ENCODE measurements around the gene WDR90.
"Not testable (repeated sequence)": the region's sequence is repeated elsewhere in the genome, so short reads cannot be mapped to it uniquely, and the experiment has no call there.

Gene WDR90

DNA sequence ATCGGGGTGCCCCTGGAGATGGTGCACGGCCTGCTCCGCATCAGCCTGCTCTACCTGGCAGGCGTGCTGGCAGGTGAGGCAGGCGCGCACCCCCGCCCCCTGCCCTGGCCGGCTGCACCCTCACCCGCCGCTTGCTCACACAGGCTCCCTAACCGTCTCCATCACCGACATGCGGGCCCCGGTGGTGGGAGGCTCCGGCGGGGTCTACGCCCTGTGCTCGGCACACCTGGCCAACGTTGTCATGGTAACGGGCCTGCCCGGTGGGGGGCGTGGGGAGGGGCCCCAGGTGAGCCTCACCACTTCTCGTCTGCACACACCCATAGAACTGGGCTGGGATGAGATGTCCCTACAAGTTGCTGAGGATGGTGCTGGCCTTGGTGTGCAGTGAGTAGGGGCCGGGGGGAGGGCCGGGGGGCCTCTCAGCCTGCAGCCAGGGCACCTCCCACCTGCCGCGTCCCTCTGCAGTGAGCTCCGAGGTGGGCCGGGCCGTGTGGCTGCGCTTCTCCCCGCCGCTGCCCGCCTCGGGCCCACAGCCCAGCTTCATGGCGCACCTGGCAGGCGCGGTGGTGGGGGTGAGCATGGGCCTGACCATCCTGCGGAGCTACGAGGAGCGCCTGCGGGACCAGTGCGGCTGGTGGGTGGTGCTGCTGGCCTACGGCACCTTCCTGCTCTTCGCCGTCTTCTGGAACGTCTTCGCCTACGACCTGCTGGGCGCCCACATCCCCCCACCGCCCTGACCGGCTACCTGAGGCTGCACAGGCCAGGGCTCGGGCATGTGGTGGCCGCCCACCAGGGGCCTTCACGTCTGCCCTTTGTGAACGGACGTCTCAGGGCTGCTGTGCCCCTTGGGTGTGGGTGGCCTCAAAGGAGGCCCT lies 28.4 kb downstream of the WDR90 start:
- no peak for DNase-seq

DNA sequence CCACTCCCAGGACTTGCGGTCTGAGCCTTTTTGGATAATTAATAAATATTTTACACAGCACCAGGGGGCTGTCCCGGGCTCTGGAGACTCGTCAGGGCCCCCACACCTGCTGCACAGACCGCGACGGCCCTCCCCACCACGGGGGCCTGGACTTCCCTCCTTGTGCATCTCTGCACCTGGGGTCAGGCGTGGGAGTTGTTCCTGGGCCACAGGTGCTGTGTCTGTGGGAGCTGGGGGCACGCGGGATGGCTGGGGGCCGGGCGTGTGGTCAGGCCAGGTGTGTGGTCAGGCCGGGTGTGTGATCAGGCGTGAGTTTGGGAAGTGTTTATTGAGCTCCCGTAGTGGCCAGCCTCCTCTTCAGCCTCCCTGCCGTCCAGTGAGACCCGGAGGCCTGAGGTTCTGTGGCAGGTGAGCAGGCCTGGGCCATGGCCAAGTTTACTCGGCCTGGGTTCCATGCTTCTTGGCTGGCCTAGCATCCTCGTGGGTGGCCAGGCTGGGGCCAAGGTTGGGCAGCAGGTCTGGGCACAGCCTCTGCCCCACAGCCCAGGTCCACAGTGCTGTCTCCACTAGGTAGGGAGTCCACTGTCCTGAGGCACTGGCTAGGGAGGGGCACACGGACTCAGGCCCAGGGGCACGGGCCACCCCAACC lies 29.2 kb downstream of the WDR90 start:
- DNase-seq, result no peak

DNA sequence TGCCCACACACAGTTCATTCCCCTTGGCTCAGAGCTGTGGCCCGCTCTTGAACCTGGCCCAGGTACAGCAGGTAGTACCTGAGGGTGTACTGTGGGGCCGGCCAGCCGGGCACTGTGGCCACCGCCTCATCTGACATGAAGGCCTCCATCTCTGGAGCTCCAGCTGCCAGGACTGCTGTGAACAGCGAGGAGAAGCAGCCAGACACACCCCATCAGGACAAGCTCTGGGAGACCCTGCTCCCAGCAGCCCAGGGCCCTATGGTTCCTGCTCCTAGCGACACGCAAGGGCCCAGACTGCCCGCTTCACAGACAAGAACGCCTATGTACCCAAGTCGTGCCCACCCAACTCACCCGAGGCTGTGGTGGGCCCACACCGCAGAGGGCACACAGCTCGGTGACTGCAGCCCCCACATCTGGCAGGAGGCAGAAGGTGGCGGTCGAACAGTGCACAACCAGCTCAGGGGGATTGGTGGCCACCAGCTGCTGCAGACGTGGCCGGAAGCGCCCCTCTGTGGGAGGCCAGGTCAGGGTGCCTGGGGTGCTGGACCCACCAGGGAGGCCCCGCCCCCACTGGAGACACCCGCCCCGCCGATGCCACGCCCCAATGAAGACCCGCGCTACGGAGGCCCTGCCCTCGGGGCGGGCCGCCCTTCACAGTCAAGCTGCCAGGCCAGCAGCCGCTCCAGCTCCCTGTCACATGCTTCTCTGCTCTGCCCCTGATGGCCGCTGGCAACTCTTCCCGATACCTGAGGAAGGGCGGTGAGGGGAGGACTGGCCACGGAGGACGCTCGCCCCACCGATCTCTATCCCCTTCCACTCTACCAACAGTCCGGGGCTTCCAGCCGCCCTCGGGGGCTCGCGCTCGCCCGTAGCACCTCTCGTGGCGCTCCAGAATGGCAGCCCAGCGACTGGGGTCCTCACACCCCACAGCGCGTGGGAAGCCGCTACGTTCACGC lies 30.0 kb downstream of the WDR90 start:
- peak; percentile 43 to 63 for DNase-seq

DNA sequence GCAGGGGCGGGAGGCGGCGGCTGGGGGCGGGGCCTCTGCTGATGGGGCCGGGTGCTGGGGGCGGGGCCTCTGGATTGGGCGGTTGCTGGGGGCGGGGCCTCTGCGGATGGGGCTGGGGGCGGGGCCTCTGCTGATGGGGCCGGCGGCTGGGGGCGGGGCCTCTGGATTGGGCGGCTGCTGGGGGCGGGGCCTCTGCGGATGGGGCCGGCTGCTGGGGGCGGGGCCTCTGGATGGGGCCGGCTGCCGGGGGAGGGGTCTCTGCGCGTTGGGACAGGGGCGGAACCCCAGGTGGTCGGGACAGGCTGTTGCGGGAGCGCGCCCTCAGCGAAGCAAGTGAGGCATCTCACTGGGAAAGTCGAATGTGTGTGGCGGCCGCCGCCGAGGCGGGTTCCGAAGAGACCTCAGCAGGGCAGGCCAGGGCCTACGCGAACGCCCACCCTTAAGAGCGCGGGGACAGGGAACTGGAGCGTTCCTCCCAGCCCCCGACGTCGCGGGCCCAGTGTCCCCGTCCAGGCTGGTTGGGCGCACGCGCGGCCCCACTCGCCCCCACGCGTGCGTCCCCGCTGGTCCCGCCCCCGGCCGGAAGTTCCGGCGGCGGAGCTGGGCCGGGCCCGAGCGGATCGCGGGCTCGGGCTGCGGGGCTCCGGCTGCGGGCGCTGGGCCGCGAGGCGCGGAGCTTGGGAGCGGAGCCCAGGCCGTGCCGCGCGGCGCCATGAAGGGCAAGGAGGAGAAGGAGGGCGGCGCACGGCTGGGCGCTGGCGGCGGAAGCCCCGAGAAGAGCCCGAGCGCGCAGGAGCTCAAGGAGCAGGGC lies 30.9 kb downstream of the WDR90 start, which contains the start of gene STUB1:
Gene STUB1 (plus strand): TSS at position 597 of the 811 bp plus-strand sequence. CDS start 116 bp downstream, at position 713.
- peak; percentile 84 to 95 for DNase-seq

DNA sequence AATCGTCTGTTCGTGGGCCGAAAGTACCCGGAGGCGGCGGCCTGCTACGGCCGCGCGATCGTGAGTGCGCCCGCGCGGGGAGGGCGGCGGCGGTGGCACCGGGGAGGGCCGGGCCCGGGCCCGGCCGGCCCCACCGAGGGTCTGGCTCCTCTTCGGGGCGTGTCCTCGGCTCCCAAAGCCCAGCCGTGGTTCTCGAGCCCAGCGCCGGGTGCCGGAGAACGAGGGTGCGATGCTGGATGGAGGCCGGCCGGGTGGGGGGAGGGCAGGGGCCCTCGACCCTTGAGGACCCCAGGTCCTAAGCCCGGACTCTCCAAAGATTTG lies 31.4 kb downstream of the WDR90 start:
- DNase-seq, result no peak

DNA sequence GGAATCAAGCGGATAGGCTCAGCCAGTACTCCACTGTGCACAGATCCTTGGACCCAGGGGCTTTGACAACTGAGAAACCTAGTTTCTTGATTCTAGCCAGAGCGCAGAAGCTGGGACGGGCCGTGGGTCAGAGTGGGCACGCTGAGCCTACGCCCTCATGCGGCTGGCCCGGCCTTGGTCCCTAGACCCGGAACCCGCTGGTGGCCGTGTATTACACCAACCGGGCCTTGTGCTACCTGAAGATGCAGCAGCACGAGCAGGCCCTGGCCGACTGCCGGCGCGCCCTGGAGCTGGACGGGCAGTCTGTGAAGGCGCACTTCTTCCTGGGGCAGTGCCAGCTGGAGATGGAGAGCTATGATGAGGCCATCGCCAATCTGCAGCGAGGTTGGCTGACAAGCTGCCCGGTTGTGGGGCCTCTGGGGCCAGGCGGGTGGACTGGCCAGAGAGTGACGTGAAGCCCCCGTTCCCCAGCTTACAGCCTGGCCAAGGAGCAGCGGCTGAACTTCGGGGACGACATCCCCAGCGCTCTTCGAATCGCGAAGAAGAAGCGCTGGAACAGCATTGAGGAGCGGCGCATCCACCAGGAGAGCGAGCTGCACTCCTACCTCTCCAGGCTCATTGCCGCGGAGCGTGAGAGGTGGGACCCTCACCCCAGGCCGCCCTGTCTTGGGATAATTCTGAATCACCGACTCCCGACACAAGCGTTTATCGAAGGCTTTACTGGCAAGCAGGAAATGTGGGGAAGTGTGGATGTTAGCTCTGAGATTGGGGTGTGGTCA lies 32.0 kb downstream of the WDR90 start:
- peak; percentile 4 to 56 for DNase-seq

DNA sequence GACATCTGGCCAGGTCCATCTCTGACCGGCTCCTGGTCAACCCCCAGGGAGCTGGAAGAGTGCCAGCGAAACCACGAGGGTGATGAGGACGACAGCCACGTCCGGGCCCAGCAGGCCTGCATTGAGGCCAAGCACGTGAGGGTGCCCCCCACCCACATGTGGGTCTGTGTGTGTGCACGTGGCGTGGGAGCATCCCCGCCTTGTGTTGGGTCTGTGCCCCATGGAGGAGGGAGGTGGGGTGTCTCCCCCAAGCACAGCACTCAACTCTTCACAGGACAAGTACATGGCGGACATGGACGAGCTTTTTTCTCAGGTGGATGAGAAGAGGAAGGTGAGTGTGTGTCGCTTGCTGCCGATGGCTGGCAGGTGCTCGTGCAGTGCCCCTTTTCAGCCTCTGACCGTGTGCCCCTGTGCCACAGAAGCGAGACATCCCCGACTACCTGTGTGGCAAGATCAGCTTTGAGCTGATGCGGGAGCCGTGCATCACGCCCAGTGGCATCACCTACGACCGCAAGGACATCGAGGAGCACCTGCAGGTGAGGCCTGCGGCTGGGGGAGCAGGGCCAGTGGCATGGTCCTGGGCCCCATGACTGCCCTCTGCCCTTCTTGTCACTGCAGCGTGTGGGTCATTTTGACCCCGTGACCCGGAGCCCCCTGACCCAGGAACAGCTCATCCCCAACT lies 32.7 kb downstream of the WDR90 start:
- DNase-seq, result no peak

DNA sequence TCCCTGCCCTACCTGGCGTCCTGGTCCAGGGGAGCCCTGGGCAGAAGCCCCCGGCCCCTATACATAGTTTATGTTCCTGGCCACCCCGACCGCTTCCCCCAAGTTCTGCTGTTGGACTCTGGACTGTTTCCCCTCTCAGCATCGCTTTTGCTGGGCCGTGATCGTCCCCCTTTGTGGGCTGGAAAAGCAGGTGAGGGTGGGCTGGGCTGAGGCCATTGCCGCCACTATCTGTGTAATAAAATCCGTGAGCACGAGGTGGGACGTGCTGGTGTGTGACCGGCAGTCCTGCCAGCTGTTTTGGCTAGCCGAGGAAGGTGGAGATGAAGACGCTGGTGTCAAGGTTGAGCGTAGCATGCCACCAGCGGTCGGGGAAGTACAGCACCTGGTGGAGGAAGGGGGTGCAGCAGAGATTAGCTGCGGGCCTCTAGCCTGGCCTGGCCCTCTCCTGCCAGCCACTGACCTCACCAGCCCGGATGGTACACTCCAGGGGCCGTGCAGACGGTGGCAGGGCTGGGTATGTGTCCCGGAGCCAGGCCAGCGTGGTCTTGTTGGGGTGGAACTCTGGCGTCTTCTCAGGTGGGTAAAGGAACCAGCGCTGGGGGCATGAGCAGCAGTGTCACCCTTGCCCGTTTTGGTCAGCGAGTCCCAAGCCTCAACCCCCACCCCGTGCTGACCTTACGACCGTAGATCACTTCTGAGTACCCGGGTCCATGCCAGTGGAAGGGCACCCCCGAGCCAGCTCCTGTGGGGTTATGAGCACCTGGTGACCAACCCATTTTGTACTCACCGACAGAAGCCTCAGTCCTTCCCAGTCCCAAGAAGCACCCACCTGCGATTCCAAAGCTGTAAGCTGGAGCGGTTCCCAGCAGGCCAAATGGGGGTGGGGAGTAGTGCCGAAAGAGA lies 33.6 kb downstream of the WDR90 start:
- DNase-seq, result no peak

DNA sequence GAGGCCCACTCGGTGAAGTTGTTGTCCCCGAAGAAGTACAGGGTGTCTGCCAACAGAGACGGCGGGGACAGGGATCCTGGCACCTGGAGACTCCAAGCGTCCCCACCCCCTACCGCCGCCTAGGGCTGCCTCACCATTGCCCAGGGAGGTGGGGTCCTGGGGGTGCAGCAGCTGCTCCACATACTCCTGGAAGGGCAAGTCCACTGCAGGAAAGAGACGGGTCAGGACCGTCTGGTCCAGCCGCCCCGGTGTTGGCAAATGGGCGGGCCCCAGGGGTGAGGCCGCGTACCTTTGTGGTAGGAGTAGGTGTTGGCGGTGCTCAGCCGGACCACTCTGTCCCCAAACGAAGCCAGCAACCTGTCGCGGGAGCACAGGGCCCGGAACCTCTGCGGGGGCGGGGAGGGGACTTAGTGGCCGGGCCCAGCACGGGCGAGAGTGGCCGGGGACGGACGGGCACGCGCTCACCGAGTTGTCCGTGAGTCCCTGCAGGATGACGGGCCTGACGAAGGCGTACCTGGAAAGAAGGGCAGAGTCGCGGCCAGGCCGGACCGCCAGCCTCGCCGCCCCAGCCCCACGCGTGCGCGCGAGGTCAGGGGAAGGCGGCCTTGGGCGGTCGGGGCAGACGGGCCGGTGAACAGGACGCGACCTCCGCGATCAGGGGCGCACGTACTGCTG lies 34.4 kb downstream of the WDR90 start:
- no peak for DNase-seq

DNA sequence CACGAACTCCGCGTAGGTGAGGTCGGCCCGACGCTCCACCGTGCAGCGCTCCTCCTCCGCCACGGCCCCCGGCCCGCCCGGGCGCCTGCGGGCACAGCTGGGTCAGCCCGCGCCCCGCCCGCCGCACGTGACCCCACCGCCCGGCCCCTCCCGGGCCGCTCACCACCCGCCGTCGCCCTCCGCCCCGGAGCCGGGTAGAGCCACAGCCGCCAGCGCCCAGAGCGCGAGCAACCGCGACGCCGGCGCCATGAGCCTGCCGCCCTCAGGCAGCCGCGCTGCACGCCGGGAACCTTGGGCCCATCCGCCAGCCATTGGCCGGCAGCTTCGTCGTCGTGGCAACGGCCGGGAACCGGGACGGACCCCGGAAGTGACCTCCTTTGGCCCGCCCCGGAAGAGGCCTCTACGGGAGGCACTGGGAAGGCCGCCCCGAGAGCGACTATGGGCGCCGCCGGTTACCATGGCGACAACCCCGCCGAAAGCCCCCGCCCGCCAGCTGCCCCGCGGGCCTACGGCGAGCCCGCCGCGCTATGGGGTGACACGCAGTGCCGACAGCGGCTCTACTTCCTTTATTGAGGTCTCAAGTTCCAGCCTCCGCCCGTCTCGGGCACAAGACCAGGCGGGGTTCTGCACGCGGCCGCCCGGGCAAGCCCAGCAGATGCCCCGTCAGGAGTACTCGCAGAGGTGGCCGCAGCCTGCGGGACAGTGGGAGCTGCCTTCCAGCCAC lies 35.1 kb downstream of the WDR90 start, which contains the start of gene JMJD8:
Gene JMJD8 (minus strand): TSS at position 264 of the 724 bp plus-strand sequence. CDS start 15 bp downstream, at position 249.
- peak; percentile 96 to 97 for DNase-seq

DNA sequence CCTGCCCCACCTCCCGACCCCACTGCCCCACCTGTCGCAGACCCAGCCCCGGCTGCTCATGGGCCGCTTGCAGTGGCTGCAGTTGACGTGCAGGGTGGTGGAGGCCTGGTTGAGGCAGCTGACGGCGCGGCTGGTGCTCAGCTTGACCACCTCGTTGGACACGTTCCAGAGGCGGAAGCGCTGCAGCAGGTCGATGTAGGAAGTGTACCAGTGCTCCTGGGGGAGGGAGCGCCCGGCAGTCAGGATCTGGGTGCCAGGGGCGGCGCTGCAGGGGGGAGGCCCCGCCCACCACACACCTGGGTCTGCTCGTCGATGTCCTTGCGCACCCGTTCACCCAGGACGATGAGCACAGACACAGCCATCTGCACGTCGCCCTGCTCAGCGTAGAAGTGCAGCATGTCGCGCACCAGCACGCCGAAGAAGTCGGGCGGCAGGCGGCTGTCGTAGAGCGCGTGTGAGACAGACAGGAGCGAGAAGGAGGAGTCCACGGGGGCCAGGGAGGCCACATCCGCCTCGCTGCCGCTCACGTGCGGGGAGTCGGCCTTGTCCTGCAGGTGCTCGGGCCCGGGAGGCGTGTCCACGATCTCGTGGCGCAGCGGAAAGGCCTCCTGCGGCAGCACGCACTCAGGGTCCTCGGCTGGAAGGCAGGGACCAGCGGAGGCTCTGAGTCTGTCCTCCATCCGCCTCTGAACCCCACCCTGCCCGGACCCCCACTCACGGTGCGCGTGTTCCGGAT lies 36.0 kb downstream of the WDR90 start:
- no peak for DNase-seq

DNA sequence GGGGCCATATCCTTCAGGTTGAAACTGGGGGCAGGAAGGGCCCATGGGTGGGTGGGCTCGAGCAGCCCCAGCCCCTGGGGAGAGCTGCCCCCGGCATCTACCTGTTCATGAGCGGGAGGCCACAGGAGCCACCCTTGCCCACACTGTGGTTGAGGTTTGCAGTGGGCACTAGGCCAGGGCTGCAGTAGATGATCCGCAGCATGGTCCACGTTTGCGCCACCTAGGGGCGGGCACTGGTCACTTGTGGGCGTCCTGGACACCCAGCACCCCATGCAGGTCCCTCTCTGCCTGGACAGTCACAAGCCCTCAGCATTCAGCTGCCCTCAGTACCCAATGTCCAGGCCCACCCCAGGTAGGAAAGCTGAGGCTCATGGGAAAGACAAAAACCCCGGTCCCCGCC lies 36.8 kb downstream of the WDR90 start:
- peak; percentile 19 to 38 for DNase-seq

DNA sequence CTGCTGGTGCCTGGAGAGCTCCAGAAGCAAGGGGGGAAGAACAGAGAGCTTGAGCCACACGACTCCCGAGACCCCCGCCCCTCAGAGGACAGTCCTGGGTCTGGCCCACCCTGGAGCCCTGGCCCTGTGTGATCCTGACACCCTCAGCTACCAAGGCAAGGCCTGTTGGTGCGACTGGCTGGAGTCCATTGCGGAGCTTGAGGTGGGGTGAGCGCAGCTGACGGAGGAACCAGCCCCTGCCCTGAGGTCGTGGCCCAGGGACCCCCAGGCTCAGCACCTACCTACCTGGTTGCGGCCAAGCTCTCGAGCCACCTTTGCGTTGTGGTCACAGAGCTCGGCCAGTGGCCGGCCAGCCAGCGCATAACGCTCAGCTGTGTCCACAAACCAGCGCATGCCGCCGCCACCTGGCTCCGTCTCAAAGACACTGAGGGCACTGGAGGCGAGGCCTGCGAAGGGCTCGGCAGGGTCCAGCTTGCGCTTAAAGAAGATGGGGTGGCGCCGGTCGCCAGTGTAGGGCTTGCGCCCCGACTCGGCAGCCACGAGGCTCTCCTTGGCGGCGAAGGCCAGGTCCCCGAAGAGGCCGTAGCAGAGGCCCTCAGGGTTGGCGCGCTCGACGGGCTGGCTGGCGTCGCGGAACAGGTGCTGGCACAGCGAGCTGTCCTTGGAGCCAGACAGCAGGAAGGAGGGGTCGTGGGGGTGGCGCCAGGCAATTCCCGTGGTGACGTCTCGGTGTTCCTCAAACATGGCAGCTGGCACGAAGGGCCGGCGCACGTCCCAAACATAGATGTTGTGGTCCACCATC lies 37.5 kb downstream of the WDR90 start:
- DNase-seq, result no peak

DNA sequence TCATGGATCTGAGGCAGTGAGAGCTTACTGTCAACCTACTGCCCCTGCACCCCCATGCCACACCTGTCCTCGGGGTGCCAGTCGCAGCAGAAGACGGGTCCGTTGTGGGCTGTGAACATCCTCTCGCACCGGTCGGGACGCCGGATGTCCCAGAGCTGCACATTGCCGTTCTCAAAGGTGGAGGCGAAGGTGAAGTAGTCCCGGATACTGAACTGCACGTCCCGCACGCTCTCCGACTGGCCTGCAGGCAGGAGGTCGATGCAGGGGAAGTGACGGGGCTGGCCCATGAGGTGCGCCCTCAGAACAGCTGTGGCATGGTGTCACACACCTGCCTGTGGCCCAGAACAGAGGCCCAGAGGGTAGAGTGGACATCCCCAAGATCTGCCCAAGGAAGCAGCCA lies 38.3 kb downstream of the WDR90 start:
- no peak for DNase-seq

DNA sequence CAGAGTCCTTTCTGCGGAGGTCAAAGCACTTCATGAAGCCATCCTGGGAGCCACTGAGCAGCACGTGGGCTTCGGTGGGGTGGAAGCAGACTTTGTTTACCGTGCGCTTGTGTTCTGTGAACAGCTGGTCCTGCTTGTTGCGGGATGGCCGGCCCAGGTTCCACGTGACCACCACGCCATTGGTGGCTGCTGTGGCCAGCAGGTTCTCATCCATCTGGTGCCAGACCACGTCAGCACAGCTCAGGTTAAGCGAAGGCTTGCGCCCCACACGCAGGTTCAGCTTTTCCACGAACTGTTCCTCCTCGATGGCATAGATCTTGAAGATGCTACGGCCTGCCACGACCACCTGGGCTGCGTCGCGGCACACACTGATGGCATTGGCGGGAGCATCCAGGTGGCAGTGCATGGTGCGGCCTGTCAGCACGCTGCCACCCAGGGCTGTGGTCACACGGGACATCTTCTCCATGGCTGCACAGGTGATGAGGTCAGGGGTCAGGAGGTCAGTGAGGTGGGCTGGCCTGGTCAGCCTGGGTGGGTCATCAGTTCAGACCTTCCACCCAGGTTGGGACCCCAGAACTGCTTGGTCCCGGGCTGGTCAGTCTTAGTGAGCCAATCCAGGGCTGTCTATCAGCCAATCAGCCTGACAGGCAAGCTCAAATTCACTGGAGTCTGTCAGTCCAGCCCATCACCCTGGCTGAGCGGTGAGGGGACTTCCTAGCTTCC lies 40.2 kb downstream of the WDR90 start:
- no peak for DNase-seq

DNA sequence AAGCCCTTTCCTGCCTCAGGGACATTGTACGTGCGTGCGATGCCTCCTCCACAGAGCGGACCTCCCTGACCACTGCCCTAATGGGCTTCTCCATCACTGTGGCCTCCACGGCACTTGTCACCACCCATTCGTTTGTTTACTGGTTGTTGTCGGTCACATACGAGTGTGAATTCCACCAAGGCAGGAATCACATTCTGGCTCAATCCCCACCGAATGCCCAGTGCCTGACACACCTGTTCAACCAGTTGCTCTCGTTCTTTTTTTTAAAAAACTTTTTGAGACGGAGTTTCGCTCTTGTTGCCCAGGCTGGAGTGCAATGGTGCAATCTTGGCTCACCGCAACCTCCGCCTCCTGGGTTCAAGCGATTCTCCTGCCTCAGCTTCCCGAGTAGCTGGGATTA lies 42.1 kb downstream of the WDR90 start:
- DNase-seq, result not testable (repeated sequence)

Measured in inflammatory macrophage (primary cell).